ENCODE data around the gene DRD4. TPM values are rescaled to one million over a fixed set of nuclear protein-coding genes. Genes with fewer than 3 reads are reported as not detected.

DRD4 gene
- total and polyA plus RNA-seq, 2 donors (not counting 1 experiment from before 2014, with no cell fraction given): not detected

GRCh38 chr11:610146-610801 is 26.8 kb upstream of the DRD4 start:
- Mint-ChIP-seq H3K27me3 (no peaks in the 10 kb centered on the region), H3K27ac (no peak overlapping the region), H3K4me3 (no peak overlapping the region), H3K4me1 (peaks cover 9% of the 10 kb centered on the region), H3K9me3 (ENCODE audit: insufficient read depth) (no peaks in the 10 kb centered on the region)
- Histone ChIP-seq H2AFZ (ENCODE audit: insufficient read depth, low read depth, low read length, poor library complexity, severe bottlenecking) (no peak overlapping the region), H3K4me3 (ENCODE audit: control extremely low read depth in 1 of 5, extremely low read depth in 1 of 5, insufficient read depth in 1 of 5, low read depth in 2 of 5, low read length in 4 of 5) (no peak overlapping the region), H3K9me3 (ENCODE audit: control extremely low read depth in 1 of 3, control insufficient read depth in 2 of 3, insufficient read depth in 1 of 3, low read length in 2 of 3) (no peaks in the 10 kb centered on the region), H3K27me3 (replicated peaks in 1 of 4; ENCODE audit: control extremely low read depth in 1 of 4, control insufficient read depth in 3 of 4, insufficient read depth in 4 of 4, low read length in 3 of 4) (no peaks in the 10 kb centered on the region), H4K20me1 (ENCODE audit: control insufficient read depth, insufficient read depth, low read length, poor library complexity, severe bottlenecking) (peaks cover 71% of the 10 kb centered on the region), H3K4me1 (ENCODE audit: control insufficient read depth in 2 of 2, insufficient read depth in 2 of 2, low read length in 2 of 2) (peaks cover 11 to 23% of the 10 kb centered on the region in 2 donors), H3K79me2 (ENCODE audit: control insufficient read depth, insufficient read depth, low read length) (peaks cover 9% of the 10 kb centered on the region), H3K27ac (ENCODE audit: low read length in 2 of 2) (no peak overlapping the region), H3K36me3 (replicated peaks in 1 of 2; ENCODE audit: control extremely low read depth in 1 of 2, control insufficient read depth in 1 of 2, extremely low read depth in 1 of 2, insufficient read depth in 2 of 2, low read length in 1 of 2) (peaks cover 0 to 82% of the 10 kb centered on the region in 2 experiments), H3K9ac (ENCODE audit: low read length) (no peak overlapping the region), H3K4me2 (replicated peaks; ENCODE audit: low read depth, low read length, poor library complexity, severe bottlenecking) (no peak overlapping the region)
- DNase-seq (no peak), ATAC-seq (ENCODE audit: low read depth) (no peak)
- ChIA-PET CTCF (no interaction called here), POLR2A (no interaction called here)
- intact Hi-C loops (cut with micrococcal nuclease): loop anchor here (10.0 kb wide), 1 partner anchor 115 kb away; no protein-coding TSS in a partner anchor
- no peak for TF ChIP-seq EZH2 (IDR thresholded peaks at IDR 0.05; ENCODE audit: borderline replicate concordance, insufficient read depth, low read depth, low read length, poor library complexity, severe bottlenecking)
- TF ChIP-seq CTCF (IDR thresholded peaks at IDR 0.05): no peak
- 98% methylated on average over 11 of the region's 18 CpGs for WGBS (ENCODE audit: insufficient coverage)

All from B cell (primary cell).